GM21360 (cell line): ENCODE results near the gene GDAP1L1.

Experiments
- ATAC-seq: cut with Tn5 transposase; IDR thresholded peaks from one replicate; pipeline ENCODE4 v1.9.1; 2021; ENCODE audit warnings: mild to moderate bottlenecking, moderate library complexity; ENCODE audit not compliant: unreplicated experiment

The GDAP1L1 gene

GRCh38 chr20:44247131-44247571, at the start of gene GDAP1L1:
GDAP1L1 (plus strand) TSS chr20:44247308; CDS start chr20:44247335, 27 bp downstream.
- ATAC-seq: no peak

- no peak for ATAC-seq
Observed at GRCh38 chr20:44198872-44199271, 48.2 kb upstream of the GDAP1L1 start.

- ATAC-seq: no peak
Observed at GRCh38 chr20:44199877-44200276, 47.2 kb upstream of the GDAP1L1 start.

- no peak for ATAC-seq
Observed at GRCh38 chr20:44200371-44200770, 46.7 kb upstream of the GDAP1L1 start.

- no peak for ATAC-seq
Observed at GRCh38 chr20:44200983-44201382, 46.1 kb upstream of the GDAP1L1 start.

GRCh38 chr20:44203161-44203560, 43.9 kb upstream of the GDAP1L1 start:
- ATAC-seq: no peak

GRCh38 chr20:44204156-44204831, 42.8 kb upstream of the GDAP1L1 start:
- ATAC-seq: no peak

GRCh38 chr20:44204832-44205215, 42.3 kb upstream of the GDAP1L1 start:
- ATAC-seq: no peak

- no peak for ATAC-seq
Observed at GRCh38 chr20:44206132-44206531, 41.0 kb upstream of the GDAP1L1 start.

- ATAC-seq: no peak
Observed at GRCh38 chr20:44207126-44207723, 39.9 kb upstream of the GDAP1L1 start.

GRCh38 chr20:44208165-44208564, 38.9 kb upstream of the GDAP1L1 start:
- ATAC-seq: no peak

- no peak for ATAC-seq
Observed at GRCh38 chr20:44208770-44209169, 38.3 kb upstream of the GDAP1L1 start.

GRCh38 chr20:44209686-44210405, 37.3 kb upstream of the GDAP1L1 start:
- ATAC-seq: peak; percentile 2

- ATAC-seq: peak; percentile 72
Observed at GRCh38 chr20:44210406-44211176, 36.5 kb upstream of the GDAP1L1 start, which contains the start of gene OSER1. OSER1 (minus strand) TSS chr20:44210771; CDS start chr20:44206957, 3,814 bp downstream.

GRCh38 chr20:44211177-44212039, 35.7 kb upstream of the GDAP1L1 start:
- no peak for ATAC-seq

GRCh38 chr20:44212792-44213191, 34.3 kb upstream of the GDAP1L1 start:
- no peak for ATAC-seq

- ATAC-seq: no peak
Observed at GRCh38 chr20:44215125-44215524, 32.0 kb upstream of the GDAP1L1 start.

- no peak for ATAC-seq
Observed at GRCh38 chr20:44217342-44218092, 29.6 kb upstream of the GDAP1L1 start.

- no peak for ATAC-seq
Observed at GRCh38 chr20:44218446-44218845, 28.7 kb upstream of the GDAP1L1 start.
